OCI-LY3 (cell line): ENCODE results near the gene ABCD1.

Experiments used
- EZH2phosphoT487 ChIP-seq: fragments of 200-600 bp; shearing (Covaris generic); IDR thresholded peaks from 2 replicates; pipeline ENCODE4 v1.6.1; 2018; ENCODE audit warnings: antibody characterized with exemption, mixed run types, low read depth
- TF ChIP-seq, protein P1 (sequence below): fragments of 200-600, 300-600 bp; sonication (generic); IDR thresholded peaks from 2 replicates; pipeline ENCODE4 v1.5.1; 2014; ENCODE audit warnings: antibody characterized with exemption, low read length, low read depth

DNA sequence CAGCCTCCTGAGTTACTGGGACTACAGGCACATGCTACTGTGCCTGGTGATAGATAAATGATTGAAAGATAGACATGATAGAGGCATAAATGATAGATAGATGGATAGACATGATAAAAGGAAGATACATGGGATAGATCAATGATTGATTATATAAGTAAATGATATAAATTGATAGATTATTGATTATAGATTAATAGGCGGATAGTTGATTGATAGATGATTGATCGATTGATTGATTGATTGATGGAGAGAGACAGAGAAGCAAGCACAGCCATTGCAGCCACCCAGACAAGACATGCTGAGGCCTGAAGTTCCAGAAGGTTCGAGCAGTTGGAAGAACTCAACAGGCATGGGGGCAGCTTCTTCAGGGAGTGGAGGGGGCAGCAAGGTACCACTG is 21.7 kb downstream of the ABCD1 start:
- TF ChIP-seq, protein P1, sequence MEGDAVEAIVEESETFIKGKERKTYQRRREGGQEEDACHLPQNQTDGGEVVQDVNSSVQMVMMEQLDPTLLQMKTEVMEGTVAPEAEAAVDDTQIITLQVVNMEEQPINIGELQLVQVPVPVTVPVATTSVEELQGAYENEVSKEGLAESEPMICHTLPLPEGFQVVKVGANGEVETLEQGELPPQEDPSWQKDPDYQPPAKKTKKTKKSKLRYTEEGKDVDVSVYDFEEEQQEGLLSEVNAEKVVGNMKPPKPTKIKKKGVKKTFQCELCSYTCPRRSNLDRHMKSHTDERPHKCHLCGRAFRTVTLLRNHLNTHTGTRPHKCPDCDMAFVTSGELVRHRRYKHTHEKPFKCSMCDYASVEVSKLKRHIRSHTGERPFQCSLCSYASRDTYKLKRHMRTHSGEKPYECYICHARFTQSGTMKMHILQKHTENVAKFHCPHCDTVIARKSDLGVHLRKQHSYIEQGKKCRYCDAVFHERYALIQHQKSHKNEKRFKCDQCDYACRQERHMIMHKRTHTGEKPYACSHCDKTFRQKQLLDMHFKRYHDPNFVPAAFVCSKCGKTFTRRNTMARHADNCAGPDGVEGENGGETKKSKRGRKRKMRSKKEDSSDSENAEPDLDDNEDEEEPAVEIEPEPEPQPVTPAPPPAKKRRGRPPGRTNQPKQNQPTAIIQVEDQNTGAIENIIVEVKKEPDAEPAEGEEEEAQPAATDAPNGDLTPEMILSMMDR = no peak
- no peak for TF ChIP-seq EZH2phosphoT487
